GM12891 (cell line): Measurements from ENCODE around the gene LPXN.
A peak's percentile ranks its signal among the peaks of the same experiment; 100 is the strongest.

ENCODE experiments used
- DNase-seq: peaks from one replicate; pipeline ENCODE4 v3.0.0; 2011; ENCODE audit warnings: low spot score; ENCODE audit not compliant: insufficient read length
- FAIRE-seq: peaks from 2 replicates; lab custom pipeline; 2011; peaks lifted over from hg19 to GRCh38; lab: Jason Lieb, UNC
- PAX5 ChIP-seq: IDR thresholded peaks from 2 replicates; pipeline ENCODE4 v1.6.1; 2011; ENCODE audit warnings: low read length, moderate library complexity, mild to moderate bottlenecking; ENCODE audit not compliant: insufficient read depth, severe bottlenecking
- POLR2A ChIP-seq: IDR thresholded peaks from 2 replicates; pipeline ENCODE4 v1.6.1; 2011; ENCODE audit warnings: low read depth, low read length, control low read depth
- POLR2AphosphoS5 ChIP-seq: IDR thresholded peaks from 2 replicates; pipeline ENCODE4 v1.6.1; 2011; ENCODE audit warnings: low read depth, low read length, control low read depth
- POU2F2 ChIP-seq: IDR thresholded peaks from 2 replicates; pipeline ENCODE4 v1.6.1; 2011; ENCODE audit warnings: low read depth, mild to moderate bottlenecking, control low read depth, low read length, moderate library complexity
- SPI1 ChIP-seq: IDR thresholded peaks from 2 replicates; pipeline ENCODE4 v1.6.1; 2011; ENCODE audit warnings: low read depth, low read length, control low read depth
- TAF1 ChIP-seq: IDR thresholded peaks from 2 replicates; pipeline ENCODE4 v1.6.1; 2011; ENCODE audit warnings: low read depth, low read length, control low read depth

The LPXN gene

GRCh38 chr11:58504232-58504631 is 71.4 kb downstream of the LPXN start:
- DNase-seq (no peak), FAIRE-seq (no peak)
- no peak for TF ChIP-seq PAX5
- no peak for TF ChIP-seq POLR2AphosphoS5
- TF ChIP-seq POU2F2: no peak
- TF ChIP-seq TAF1: no peak
- TF ChIP-seq POLR2A: no peak
- no peak for TF ChIP-seq SPI1

- FAIRE-seq (peak; percentile 83), DNase-seq (no peak)
- TF ChIP-seq TAF1 (no peak), POLR2A (no peak), PAX5 (no peak), POLR2AphosphoS5 (no peak), SPI1 (peak; percentile 96)
Observed at GRCh38 chr11:58503361-58503856, 72.2 kb downstream of the LPXN start.

- DNase-seq (no peak), FAIRE-seq (no peak)
- no peak for TF ChIP-seq POLR2A
- TF ChIP-seq SPI1: no peak
- no peak for TF ChIP-seq TAF1
- TF ChIP-seq POLR2AphosphoS5: no peak
- TF ChIP-seq POU2F2: no peak
- no peak for TF ChIP-seq PAX5
Observed at GRCh38 chr11:58502004-58502403, 73.7 kb downstream of the LPXN start.

- DNase-seq (no peak), FAIRE-seq (peak; percentile 38)
- TF ChIP-seq TAF1: no peak
- no peak for TF ChIP-seq POU2F2
- no peak for TF ChIP-seq POLR2A
- TF ChIP-seq PAX5: no peak
- no peak for TF ChIP-seq SPI1
- no peak for TF ChIP-seq POLR2AphosphoS5
Observed at GRCh38 chr11:58498464-58498863, 77.2 kb downstream of the LPXN start.

GRCh38 chr11:58497951-58498350 is 77.7 kb downstream of the LPXN start:
- DNase-seq: no peak
- no peak for FAIRE-seq

GRCh38 chr11:58495906-58496305 is 79.8 kb downstream of the LPXN start:
- FAIRE-seq (no peak), DNase-seq (no peak)
- TF ChIP-seq SPI1 (no peak), POLR2A (no peak), PAX5 (no peak), POU2F2 (no peak), POLR2AphosphoS5 (no peak), TAF1 (no peak)

More at GRCh38 chr11:58497951-58498350, 77.7 kb downstream of the LPXN start:
- TF ChIP-seq SPI1 (no peak), PAX5 (no peak), POU2F2 (no peak), POLR2AphosphoS5 (no peak), POLR2A (no peak), TAF1 (no peak)

- FAIRE-seq: no peak
- TF ChIP-seq TAF1 (no peak), POLR2A (no peak), POU2F2 (no peak), PAX5 (no peak), SPI1 (no peak), POLR2AphosphoS5 (no peak)
- DNase-seq: no peak
Observed at GRCh38 chr11:58494101-58494500, 81.6 kb downstream of the LPXN start.

GRCh38 chr11:58493676-58494075 is 82.0 kb downstream of the LPXN start:
- DNase-seq (no peak), FAIRE-seq (no peak)

GRCh38 chr11:58490827-58491226 is 84.8 kb downstream of the LPXN start:
- no peak for TF ChIP-seq PAX5
- TF ChIP-seq SPI1: no peak
- no peak for TF ChIP-seq POU2F2
- TF ChIP-seq POLR2A: no peak
- no peak for TF ChIP-seq POLR2AphosphoS5
- TF ChIP-seq TAF1: no peak
- FAIRE-seq: no peak

More at GRCh38 chr11:58493676-58494075, 82.0 kb downstream of the LPXN start:
- TF ChIP-seq POLR2A (no peak), PAX5 (no peak), POU2F2 (no peak), POLR2AphosphoS5 (no peak), TAF1 (no peak), SPI1 (no peak)

More at GRCh38 chr11:58490827-58491226, 84.8 kb downstream of the LPXN start:
- DNase-seq: no peak
